Subcutaneous adipose tissue (tissue), 4 donors: Measurements from ENCODE around the gene SUSD3. TPM values are rescaled to one million over a fixed set of nuclear protein-coding genes. Genes with fewer than 3 reads are reported as not detected.

Source experiments
- CTCF ChIP-seq: fragments of 450-650 bp; IDR thresholded peaks from one replicate; pipeline ENCODE4 v1.5.1; 2016; ENCODE audit warnings: low read depth, mild to moderate bottlenecking, control low read depth, antibody characterized with exemption, moderate library complexity
- total RNA-seq, 4 donors: library from RNA; depleted of rRNA; stranded (reverse); fragments of >200 nt; gene quantifications; one replicate each; pipeline ENCODE4 v1.1.0, GENCODE V29; 2016

The SUSD3 gene
- total RNA-seq, 4 donors from 2014 or later, result 1.1 to 2.2 TPM; not detected in 2

- no peak for TF ChIP-seq CTCF
These were observed 9.7 kb upstream of the SUSD3 start for GRCh38 chr9:93048566-93049448.

DNA sequence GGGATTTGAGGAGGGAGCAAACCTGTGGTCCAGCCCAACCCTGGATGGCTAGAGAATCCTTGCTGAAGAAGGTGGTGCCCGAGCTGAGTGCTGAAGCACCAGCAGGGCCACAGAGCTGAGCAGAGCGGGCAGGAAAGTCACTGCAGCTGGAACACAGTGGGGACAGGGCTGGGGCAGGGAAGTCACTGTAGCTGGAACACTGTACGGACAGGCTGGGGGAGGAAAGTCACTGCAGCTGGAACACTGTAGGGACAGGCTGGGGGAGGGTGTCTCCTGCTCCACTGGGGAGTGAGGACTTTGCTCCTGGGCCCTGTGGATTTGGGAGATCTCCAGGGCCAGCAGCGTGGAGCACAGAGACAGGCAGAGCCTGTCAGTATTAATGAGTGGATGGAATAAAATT, 9.0 kb upstream of the SUSD3 start:
- TF ChIP-seq CTCF, result no peak

- no peak for TF ChIP-seq CTCF
These were observed 8.3 kb upstream of the SUSD3 start for GRCh38 chr9:93050231-93050630.

- TF ChIP-seq CTCF, result no peak
These were observed 6.8 kb upstream of the SUSD3 start for GRCh38 chr9:93051680-93052089.

DNA sequence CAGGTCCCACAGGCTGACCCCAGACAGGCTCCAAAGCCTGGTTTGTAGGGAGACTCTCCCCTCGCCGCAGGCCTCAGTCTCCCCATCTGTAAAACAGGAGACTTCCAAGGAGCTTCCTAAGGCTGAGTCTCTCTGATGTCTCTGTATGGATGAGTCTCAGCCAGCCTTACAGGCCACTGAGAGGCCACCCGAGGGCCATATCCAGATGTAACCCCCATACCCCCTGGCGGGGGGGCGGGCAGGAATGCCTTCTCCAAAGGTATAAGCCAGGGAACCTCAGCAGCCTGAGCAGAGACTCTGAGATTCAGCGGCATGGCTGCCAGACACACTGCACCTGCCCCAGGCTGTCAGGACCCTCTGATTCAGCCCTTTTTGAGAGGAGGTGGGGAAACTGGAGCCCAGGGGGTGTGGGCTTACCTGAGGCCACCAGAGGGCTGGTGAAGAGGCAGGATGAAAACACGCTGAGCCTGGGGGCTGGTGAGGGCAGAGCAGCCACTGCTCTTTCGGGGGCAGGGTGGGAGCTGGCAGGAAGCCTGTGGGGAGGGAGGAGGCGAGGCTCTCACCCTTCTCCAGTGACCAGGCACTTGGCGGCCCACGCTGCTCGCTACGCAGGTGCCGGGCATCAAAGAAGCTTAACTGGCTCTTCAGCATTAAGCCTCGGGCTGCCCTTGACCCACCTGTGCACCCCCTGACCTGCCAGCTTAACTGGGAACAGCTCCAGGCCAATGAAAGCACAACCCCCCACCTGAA, 5.5 kb upstream of the SUSD3 start:
- TF ChIP-seq CTCF, result no peak

DNA sequence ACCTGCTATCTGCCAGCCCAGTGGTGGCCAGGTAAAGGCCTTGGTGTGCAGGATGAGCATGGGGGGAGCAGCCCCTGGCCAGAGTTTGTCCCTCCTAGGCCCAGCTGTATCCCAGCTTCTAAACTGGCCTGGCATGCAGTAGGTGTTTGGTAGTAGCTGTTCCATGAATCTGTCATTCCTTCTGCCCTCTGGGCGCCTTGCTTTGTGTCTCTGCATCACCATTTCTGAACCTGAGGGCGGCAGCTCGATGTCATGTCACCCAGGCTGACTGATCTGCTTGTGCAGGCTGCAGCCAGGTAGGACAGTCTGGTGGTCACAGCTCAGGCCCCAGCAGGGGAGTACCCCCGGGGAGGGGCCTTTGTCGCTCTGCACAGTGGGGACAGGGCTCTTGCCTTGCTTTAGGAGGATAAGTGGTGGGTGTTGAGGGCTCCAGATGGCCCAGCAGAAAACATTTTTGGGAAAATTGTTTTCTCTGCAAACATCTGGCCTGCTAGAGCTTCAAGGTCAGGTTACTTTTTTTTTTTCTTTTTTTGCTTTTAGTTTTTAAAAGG, 4.6 kb upstream of the SUSD3 start:
- TF ChIP-seq CTCF, result no peak
